ENCODE data around the gene TEX38.
"Not testable (repeated sequence)": the region's sequence is repeated elsewhere in the genome, so short reads cannot be mapped to it uniquely, and the experiment has no call there.

The TEX38 gene

DNA sequence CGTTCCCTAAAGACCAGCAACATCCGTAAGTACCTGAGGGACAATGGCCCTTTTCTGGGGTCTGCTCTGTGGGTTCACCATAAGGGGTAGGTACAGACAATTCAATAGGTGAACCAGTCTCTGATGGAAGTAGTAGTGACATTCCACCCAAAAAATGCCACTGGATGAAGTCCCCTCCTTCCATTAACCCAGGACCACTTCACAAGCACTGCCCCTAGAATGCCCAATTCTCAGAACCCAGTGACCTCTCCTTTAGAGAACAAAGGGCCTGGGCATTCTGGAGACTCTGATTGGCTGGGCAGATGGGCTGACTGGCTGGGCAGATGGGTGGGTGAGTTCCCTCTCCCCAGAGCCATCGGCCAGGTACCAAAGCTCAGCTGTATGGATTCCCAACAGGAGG lies at the start of gene TEX38:
Gene TEX38 (plus strand): TSS at position 301 of the 400 bp plus-strand sequence. CDS start 81 bp downstream, at position 382.
- no peak for DNase-seq

DNA sequence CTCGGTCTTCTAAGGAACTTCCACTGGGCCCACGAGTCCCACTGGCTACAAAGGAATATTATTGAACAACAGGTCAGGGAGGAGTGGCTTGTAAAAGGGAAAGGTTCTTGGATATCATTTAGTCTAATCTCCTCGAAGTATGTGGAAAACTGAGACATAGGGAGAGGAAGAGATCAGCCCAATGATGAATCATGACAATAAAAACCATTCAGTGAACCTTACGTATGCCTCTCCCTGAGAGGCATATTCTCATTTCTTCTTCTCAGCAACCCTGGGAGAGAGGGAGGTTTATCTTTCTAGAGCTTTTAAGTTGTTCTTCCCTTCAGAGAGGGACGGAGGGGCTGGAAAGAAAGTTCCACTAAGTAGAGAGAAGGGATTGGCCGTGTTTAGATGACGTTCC lies 49.7 kb upstream of the TEX38 start:
- DNase-seq: no peak

DNA sequence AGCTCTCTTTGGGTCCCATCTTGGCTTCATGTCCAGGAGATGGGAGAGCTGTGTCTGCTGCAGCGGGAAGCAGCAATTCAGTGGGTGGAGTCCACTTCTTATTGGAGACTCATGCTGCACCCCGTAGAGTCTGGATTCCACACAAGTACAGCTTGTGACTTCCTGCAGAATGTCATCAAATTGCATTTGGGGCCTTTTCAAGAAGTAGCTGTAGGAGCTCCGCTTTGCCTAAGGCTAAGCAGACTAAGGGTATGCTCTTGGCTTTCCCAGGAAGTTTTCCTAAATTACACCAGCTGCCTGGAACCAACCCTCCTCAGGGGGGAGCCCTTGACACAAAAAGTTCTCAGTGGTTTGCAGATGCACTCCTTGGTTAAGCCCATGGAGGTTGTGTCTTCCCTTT lies 49.3 kb upstream of the TEX38 start:
- DNase-seq: no peak

DNA sequence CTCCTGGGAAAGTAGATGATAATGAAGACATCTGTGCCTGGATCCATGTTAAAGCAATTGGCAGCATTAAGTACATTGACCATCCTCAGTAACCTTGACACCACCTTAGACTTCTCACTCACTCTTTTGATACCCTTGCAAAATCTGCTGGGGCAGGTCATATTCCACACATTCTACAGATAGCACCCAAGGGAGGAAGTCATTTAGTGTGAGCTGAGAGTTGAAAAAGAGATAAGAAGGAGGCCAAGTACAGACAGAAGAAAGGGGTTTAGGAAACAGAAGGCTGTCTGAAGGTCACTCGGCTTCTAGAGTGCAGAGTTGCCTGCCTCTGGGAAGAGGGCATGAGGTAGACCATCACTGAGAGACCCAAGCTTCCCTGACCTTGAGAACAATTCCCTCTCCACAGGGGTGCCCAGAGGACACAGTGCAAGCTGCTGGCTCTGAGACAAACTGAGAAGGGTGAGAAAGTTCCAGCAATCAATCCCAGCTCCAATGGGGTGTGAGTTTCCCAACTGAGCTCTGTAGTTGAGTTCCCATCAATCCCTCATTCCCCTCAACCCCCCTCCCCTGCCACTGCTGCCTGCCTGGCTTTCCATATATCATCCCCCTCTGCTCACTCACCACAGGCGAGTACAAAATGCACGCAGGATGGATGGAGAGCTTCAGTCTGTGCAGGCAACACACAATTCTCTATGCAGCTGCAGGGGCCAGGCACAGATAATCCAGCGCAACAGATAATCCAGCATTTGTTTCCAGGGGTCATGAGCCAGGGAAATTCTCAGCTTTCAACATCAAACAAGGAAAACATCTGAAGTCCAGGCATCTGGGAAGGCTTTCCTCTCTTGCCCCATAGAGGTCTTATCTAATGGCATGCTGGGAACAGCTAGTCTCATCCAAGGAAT lies 47.7 kb upstream of the TEX38 start:
- no peak for DNase-seq

DNA sequence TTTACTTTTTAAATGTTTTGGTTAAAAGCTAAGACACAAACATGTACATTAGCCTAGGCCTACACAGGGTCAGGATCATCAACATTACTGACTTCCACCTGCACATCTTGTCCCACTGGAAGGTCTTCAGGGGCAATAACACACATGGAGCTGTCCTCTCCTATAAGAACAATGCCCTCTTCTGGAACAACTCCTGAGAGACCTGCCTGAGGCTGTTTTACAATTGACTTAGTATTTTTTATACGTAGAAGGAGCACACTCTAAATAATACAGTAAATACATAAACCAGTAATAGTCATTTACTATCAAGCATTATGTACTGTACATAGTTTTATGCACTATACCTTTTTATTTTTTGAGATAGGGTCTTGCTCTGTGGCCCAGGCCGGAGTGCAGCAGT lies 40.9 kb upstream of the TEX38 start:
- DNase-seq: no peak

DNA sequence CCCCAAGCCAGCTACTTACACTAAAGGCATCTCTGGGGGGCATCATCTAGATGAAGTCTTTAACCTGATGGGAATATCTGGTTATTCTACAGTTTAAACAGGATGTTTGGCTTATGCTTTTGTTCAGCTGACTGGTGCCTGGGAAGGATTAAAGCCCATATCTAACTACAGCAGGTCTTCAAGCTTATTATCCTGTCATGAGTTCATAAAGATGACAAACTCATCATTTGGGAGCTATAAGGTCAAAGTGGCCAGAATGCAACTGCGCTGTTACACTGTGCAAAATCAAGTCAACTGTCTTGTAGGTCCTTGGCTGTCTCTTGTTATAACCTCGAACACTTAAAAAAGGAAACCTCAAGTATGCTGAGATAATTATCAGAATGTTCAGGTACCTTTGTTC lies 36.4 kb upstream of the TEX38 start:
- DNase-seq: no peak

DNA sequence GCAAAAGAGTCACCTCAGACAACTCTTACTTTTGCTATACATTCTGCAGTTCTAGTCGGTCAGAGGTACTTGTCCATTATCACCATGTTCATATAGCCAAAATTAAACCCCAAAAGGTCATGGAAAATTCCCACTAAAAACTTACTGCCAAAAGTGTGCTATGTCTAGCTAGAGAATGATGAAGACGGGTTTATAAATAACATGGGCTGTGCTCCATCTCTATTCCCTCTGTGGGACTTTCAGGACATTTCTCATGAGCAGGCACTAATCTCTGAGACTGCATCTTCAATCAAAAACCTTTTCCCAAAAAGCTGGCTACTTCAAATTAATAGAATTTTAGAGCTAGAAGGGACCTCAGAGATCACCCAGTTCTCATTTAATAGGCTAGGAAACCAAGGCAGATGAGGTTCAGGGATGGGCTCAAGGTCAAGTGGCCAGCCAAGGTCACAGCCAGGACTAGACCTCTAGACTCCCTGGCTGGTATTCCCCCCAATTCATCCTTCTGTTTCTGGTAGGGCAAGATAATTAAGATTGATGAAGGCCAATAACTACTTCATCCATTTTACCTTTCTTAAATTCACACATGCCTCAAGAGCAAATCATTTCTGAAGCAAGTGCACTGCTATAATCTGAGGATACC lies 34.1 kb upstream of the TEX38 start:
- no peak for DNase-seq

DNA sequence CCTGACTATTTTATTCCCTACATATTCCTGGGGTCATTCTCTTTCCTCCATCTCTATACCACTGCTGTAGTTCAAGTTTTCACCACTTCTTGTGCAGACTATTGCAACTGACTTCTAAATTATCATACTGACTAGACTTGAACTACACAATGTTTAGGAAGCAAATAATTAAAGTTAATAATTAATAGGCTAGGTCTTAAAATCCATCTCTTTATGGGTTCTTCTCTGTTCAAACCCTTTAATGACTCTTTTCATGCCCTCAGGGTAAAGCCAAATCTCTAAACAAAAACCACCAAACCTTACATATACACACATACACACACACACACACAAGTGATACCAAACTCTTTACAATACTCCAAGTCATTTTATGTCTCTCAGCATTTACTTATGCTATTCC lies 32.7 kb upstream of the TEX38 start:
- no peak for DNase-seq

DNA sequence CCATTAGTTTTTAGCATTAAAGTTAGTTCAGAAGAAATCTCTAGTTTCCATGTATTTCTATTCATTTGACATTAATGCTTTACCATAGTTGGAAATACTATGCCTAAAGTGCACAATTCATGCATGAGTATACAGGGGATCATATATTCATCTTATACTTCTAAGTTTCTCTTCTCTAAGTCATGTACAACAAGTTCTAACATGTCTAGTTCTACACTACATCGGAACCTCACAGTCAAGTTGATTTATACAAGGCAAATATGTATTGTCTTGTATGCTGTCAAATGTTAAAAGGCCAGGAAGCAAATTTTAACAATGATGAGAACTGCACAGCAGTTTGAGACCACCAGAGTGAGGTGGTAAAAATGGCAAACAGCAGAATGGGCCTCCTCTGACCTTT lies 32.1 kb upstream of the TEX38 start:
- no peak for DNase-seq

DNA sequence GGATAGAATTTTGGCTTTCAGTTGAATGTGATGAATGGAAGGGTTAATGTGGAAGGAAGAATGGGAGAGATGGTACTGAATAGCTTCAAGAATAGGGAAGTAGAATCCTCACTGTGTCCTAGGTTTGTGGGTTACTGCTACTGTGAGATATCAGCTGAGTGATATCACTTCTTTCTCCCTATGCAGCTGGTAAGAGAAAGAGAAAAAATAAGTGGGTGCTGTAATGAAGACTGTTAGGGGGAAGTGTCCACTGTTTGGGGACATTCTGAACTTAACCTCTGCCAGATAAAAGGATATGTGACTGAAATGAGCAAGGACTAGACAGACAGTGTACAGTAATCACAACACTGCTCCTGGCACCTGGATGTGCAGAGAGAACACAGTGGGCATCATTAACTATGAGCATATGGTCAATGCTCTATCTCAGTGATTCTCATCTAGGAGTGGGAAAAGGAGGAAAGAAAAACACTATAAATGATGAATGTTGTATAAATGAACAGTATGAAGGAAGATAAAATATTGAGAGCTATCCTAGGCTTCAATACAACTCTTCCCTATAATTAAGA lies 29.5 kb upstream of the TEX38 start:
- DNase-seq: no peak

DNA sequence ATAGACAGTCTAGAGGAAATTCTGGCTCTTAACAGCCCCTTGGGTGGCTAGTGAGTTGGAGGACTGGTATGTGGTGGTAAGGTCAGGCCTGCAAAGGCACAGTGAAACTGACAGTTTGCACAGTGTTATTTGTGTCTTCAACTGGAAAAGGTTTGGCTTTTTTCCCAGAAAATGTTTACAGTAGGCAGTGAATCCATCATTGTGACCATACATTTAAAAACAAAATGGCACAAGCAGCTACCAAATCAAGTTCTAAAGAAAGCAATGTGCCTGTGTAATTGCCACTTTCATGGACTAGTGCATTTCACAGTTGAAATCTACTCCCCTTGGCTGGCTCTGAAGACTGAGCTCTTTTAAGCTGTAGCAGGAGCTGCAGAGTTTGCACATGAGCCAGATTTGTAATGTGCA lies 28.3 kb upstream of the TEX38 start:
- DNase-seq: no peak

DNA sequence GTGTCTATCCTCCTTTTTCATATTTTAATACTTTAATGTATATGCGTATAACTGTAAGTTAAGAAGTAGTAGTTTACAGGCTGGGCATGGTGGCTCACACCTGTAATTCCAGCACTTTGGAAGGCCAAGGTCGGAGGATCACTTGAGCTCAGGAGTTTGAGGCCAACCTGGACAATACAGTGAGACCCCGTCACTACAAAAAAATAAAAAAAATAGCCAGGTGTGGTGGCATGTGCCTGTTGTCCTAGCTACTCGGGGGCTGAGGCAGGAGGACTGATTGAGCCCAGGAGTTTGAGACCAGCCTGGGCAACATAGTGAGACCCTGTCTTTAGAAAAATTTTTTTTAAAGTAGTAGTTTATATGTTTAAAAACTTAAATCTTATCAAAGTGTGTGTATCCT lies 25.8 kb upstream of the TEX38 start:
- no peak for DNase-seq

DNA sequence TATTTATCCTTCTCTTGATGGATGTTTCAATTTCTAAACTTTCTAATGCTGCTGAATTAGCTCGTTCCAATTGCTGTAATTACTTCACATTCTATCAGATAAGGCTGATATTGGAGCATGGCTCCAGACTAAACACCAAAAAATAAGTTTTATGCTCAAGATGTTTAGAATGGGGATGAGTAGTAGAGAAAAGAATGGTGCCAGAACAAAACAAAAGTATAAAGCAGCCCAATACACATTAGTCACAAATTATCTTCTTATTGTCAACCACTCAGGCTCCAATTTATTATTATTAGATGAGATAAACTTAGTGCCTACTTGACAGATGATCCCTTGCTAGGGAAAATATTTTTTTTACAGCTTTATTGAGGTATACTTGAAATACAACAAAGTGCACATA lies 25.3 kb upstream of the TEX38 start:
- no peak for DNase-seq

DNA sequence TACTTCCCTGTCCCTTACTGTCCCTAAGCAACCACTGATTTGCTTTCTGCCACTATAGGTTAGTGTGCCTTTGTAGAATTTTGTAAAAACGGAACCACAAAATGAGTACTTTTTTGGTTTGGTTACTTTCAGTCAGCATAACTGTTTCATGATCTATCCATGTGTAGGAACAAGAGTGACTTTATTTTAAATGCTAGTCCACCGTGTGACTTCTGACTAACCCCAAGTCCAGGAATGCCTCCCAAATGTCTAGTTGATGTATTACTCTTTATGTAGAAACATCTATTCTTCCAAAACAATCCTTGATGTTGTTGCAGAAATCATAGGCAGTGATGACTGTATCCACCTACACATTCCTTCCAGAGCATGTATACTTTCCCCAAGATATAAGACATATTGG lies 24.8 kb upstream of the TEX38 start:
- no peak for DNase-seq

DNA sequence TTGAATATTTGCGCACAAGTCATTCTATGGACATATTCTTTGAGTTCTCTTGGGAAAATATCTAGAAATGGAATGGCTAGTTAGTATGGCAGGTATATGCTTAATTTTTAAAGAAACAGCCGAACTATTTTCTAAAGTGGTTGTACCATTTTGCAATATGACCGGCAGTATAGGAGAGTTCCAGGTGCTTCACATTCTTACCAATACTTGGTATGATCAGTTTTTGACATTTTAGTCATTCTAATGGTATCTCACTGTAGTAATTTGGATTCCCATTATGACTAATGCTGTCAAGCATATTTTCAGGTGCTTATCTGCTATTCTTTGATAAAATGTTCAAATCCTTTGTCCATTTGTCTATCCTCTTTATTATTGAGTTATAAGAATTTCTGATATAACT lies 24.0 kb upstream of the TEX38 start:
- DNase-seq: no peak

DNA sequence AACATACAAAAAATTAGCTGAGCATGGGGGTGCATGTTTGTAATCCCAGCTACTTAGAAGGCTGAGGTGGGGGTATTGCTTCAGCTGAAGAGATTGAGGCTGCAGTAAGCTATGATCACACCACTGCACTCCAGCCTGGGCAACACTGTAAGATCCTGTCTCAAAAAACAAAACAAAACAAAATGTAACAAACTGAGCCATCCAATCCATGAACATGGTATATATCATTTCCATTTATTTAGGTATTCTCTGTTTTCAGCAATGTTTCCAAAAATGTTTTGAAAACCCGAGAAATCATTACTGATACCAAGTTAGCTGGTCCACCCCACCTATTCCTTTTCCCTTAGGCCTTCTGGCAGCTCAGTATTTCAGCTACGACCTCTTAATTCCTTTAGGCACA lies 21.9 kb upstream of the TEX38 start:
- no peak for DNase-seq

DNA sequence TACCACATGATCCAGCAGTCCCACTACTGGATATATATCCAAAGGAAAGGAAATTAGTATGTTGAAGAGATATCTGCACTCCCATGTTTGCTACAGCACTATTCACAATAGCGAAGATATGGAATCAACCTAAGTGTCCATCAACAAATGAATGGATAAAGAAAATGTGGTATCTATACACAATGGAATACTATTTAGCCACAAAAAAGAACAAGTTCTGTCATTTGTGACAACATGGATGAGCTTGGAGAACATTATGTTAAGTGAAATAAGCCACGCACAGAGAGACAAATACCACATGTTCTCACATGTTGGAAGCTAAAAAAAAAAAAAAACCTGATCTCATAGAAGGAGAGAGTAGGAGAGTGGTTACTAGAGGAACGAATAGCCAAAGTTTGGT lies 21.2 kb upstream of the TEX38 start:
- no peak for DNase-seq

DNA sequence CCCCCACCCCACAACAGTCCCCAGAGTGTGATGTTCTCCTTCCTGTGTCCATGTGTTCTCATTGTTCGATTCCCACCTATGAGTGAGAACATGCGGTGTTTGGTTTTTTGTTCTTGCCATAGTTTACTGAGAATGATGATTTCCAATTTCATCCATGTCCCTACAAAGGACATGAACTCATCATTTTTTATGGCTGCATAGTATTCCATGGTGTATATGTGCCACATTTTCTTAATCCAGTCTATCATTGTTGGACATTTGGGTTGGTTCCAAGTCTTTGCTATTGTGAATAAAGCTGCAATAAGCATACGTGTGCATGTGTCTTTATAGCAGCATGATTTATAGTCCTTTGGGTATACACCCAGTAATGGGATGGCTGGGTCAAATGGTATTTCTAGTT lies 20.5 kb upstream of the TEX38 start:
- DNase-seq: not testable (repeated sequence)

DNA sequence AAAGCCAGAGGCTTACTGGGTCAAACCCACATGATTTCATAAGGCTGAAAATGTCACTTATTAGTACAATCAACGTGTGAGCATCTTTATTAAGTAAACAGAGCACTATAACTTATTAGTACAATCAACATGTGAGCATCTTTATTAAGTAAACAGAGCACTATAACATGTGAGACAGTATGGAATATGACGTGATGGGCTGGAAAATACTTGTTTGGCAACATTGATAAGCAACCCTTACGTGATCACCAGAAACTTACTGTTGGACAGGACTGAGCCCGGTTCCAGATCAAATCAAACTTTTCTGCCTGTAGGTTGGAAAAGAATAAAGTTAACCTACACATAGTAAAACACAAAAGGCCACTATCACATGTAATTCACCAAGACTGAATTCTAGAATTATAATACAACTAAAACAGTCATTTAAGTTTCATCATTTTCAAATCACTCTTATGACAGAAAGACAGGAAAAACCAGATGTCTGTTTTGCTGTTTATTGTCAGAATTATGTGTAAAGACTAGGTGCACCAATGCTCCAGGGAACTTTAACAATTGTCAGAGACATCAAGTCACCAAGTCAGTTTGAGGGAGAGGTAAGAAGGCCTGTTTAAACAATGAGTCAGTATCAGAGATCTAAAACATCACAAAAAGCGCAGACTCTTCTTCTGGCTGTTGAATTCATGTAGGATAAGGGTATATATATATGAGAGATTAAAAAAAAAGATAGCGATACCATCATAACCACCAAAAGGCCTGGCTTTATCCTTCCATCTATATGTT lies 19.1 kb upstream of the TEX38 start:
- DNase-seq: no peak

DNA sequence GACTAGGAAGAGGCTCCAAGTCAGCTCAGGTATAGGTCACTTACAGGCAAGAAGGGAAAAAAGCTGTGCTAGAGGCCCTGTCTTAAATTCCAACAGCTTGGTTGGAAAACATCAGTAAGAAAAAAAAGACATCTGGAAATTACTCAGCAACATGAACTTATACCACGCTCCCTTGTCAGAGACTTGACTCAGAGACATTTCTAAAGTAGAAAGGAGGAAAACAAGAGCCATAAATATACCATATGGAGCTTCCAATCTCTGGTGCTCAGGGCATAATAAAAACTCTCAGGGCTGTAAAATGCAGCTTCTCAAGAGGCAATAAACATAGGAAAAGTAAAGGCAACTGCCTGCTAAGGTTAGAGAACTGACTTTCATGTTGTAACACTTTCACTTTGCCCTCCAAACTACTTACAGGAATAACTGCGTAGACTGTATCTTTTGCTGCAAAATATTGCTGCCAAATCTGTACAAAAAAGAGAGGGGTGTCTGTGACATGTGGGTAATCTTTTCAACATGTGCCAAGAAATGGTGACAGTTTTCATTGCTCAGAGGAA lies 18.2 kb upstream of the TEX38 start:
- DNase-seq: no peak

DNA sequence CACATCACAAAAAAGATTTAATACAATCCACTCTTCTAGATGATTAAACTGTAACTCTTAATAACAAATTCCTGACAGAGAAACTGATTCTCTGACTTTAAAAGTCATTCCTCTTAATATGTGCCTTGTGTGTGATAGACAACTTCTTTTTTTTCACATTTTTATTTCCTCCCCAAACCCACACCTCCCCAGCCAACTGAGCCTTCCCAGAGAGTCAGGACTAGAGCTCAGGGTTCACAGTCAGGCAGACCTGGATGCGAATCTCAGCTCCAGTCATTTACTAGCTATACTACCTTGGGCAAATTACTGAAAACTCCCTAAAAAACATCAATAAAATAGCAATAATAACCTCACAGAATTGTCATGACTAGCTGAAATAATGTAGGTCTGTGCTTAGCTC lies 17.6 kb upstream of the TEX38 start:
- DNase-seq: no peak

DNA sequence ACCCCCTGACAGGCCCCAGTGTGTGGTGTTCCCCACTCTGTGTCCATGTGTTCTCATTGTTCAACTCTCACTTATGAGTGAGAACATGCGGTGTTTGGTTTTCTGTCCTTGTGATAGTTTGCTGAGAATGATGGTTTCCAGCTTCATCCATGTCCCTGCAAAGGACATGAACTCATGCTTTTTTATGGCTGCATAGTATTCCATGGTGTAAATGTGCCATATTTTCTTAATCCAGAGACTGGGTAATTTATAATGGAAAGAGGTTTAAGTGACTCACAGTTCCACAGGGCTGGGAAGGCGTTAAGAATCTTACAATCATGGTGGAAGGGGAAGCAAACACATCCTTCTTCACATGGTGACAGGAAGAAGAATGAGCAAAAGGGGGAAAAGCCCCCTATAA lies 17.0 kb upstream of the TEX38 start:
- not testable (repeated sequence) for DNase-seq

DNA sequence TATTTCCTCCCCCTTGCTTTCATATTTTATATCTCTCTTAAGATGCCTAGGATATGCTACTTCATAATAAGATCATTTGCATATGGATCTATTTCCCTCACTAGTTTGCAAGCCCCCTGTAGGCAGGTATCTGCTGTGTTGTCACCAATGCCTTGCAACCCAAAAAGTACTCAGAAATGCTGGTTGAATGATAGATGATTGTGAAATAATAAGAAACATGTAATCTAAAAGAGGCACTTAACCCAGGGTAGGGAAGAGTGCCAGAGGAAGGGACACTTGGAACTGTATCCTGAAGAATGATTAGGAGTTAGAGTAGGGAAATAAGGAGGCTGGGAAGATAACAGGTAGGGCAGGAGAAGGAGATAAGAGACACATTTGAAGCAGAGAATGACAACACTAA lies 15.8 kb upstream of the TEX38 start:
- no peak for DNase-seq

Data from CD4-positive, alpha-beta T cell treated with Interleukin-21 for 1 hour (primary cell).